ENCODE measurements around the gene GEMIN7. TPM values are rescaled to one million over a fixed set of nuclear protein-coding genes. Genes with fewer than 3 reads are reported as not detected.
A peak's percentile ranks its signal among the peaks of the same experiment; 100 is the strongest.

Gene GEMIN7
- 37.0 and 38.7 TPM in 2 replicates for total RNA-seq

GRCh38 chr19:45079063-45079910, at the start of gene GEMIN7:
GEMIN7 (plus strand) TSS chr19:45079260; CDS start chr19:45090115, 10,855 bp downstream.
- TF ChIP-seq CTCF (IDR thresholded peaks at IDR 0.05): no peak
- Mint-ChIP-seq H3K27ac (peak within 1 kb of the TSS; percentile 90), H3K4me3 (peak within 1 kb of the TSS; percentile 97), H3K9me3 (no peaks in the 10 kb centered on the region), H3K4me1 (peaks cover 60% of the 10 kb centered on the region), H3K27me3 (no peaks in the 10 kb centered on the region), H3K36me3 (ENCODE audit: low read depth) (peaks cover 35% of the 10 kb centered on the region)
- intact Hi-C loops (cut with micrococcal nuclease): loop anchor here (5.0 to 10.0 kb wide), 3 partner anchors 327 to 786 kb away; partner anchors contain the start of genes FOXA3, PPM1N, RTN2 and SYMPK
- peak; percentile 85 for DNase-seq
- ChIA-PET CTCF (interaction anchor here (1.5 kb wide), 1 partner anchor 360 kb away, joined by 3 read pairs; no protein-coding TSS in a partner anchor), POLR2A (interaction anchor here (0.6 to 3.9 kb wide), 16 partner anchors 10 to 118 kb away, joined by 3 to 75 read pairs (median 4); partner anchors contain the start of genes BLOC1S3, CLASRP, PPP1R37 and RELB)
- peak; percentile 33 for ATAC-seq (ENCODE audit: low read depth)

GRCh38 chr19:45030825-45031224, 48.2 kb upstream of the GEMIN7 start:
- Mint-ChIP-seq H3K27me3 (no peaks in the 10 kb centered on the region), H3K9me3 (no peaks in the 10 kb centered on the region), H3K4me1 (no peaks in the 10 kb centered on the region), H3K4me3 (no peak overlapping the region), H3K36me3 (ENCODE audit: low read depth) (peaks cover 85% of the 10 kb centered on the region), H3K27ac (no peak overlapping the region)
- ChIA-PET POLR2A (no interaction called here), CTCF (no interaction called here)
- intact Hi-C loops (cut with micrococcal nuclease): no loop called here
- no peak for TF ChIP-seq CTCF (IDR thresholded peaks at IDR 0.05)
- ATAC-seq (ENCODE audit: low read depth) (no peak), DNase-seq (no peak)

GRCh38 chr19:45032421-45032820, 46.6 kb upstream of the GEMIN7 start:
- CTCF ChIA-PET: no interaction called here
- ATAC-seq (ENCODE audit: low read depth): no peak
- DNase-seq: no peak
- POLR2A ChIA-PET: interaction anchor here (0.5 to 1.9 kb wide), 3 partner anchors 30 to 773 kb away, joined by 3 to 6 read pairs (median 5); partner anchors contain the start of gene ZNF233
- Mint-ChIP-seq H3K27ac (no peak overlapping the region), H3K9me3 (no peaks in the 10 kb centered on the region), H3K4me1 (no peaks in the 10 kb centered on the region), H3K4me3 (no peak overlapping the region), H3K36me3 (ENCODE audit: low read depth) (peaks cover 86% of the 10 kb centered on the region), H3K27me3 (no peaks in the 10 kb centered on the region)
- intact Hi-C loops (cut with micrococcal nuclease): no loop called here
- no peak for TF ChIP-seq CTCF (IDR thresholded peaks at IDR 0.05)

GRCh38 chr19:45035755-45036154, 43.3 kb upstream of the GEMIN7 start:
- intact Hi-C loops (cut with micrococcal nuclease): loop anchor here (5.0 kb wide), 1 partner anchor 57 kb away; the partner anchor contains the start of gene PPP1R37
- no peak overlapping the region for H3K4me3 Mint-ChIP-seq
- TF ChIP-seq CTCF (IDR thresholded peaks at IDR 0.05): no peak
- DNase-seq (no peak), ATAC-seq (ENCODE audit: low read depth) (no peak)
- H3K9me3 Mint-ChIP-seq: no peaks in the 10 kb centered on the region
- H3K27me3 Mint-ChIP-seq: no peaks in the 10 kb centered on the region
- peaks cover 82% of the 10 kb centered on the region for H3K36me3 Mint-ChIP-seq (ENCODE audit: low read depth)
- ChIA-PET CTCF (no interaction called here), POLR2A (interaction anchor here (1.2 to 1.5 kb wide), 2 partner anchors 19 to 34 kb away, joined by 3 to 4 read pairs; no protein-coding TSS in a partner anchor)
- no peak overlapping the region for H3K27ac Mint-ChIP-seq
- H3K4me1 Mint-ChIP-seq: peaks cover 22% of the 10 kb centered on the region
